Measurements from ENCODE around the gene TNNI2. TPM values are rescaled to one million over a fixed set of nuclear protein-coding genes. Genes with fewer than 3 reads are reported as not detected.

The TNNI2 gene
- total RNA-seq, 1 experiment from 2014 or later, result 0.46 TPM

- no peaks in the 10 kb centered on the region for H3K27me3 ChIP-seq (ENCODE audit: control insufficient read depth, insufficient read depth, low read length)
- H3K36me3 ChIP-seq (ENCODE audit: control insufficient read depth, insufficient read depth, low read length), result no peaks in the 10 kb centered on the region
- in situ Hi-C loops (cut with HindIII; ENCODE audit: low pct_unique_long_range_greater_than_20kb, low sequenced_read_pairs) (no loop called here), intact Hi-C loops (cut with micrococcal nuclease; ENCODE audit: unreplicated experiment) (no loop called here)
- H3K27ac ChIP-seq (ENCODE audit: low read length), result no peak overlapping the region
- ATAC-seq (no peak), DNase-seq (ENCODE audit: low read depth, low spot score) (no peak)
- H3K4me3 ChIP-seq (ENCODE audit: low read depth in 2 of 2, low read length in 2 of 2), result no peak overlapping the region
- BruUV-seq (replicated peaks), result no TSS peak
- ChIA-PET CTCF (interaction anchor here (0.6 kb wide), 2 partner anchors 91 to 177 kb away, joined by 4 read pairs; no protein-coding TSS in a partner anchor), POLR2A (no interaction called here)
- H3K4me1 ChIP-seq (ENCODE audit: control insufficient read depth, insufficient read depth, low read length), result no peaks in the 10 kb centered on the region; the same call in 1 of the 2 replicates
- TF ChIP-seq TCF7L2 (IDR thresholded peaks at IDR 0.05; ENCODE audit: low read depth, low read length) (no peak), SIN3A (IDR thresholded peaks at IDR 0.05; ENCODE audit: borderline replicate concordance, insufficient read depth, low read depth, low read length) (no peak), CTCF (IDR thresholded peaks at IDR 0.05) (no peak), POLR2AphosphoS5 (IDR thresholded peaks at IDR 0.05; ENCODE audit: low read depth, low read length) (no peak), REST (IDR thresholded peaks at IDR 0.05; ENCODE audit: insufficient read depth in 1 of 2, low read depth in 2 of 2, low read length in 1 of 2) (no peak)
- no peaks in the 10 kb centered on the region for H3K9me3 ChIP-seq (ENCODE audit: control insufficient read depth, insufficient read depth, low read depth, low read length)
Measured at GRCh38 chr11:1792461-1792860, 46.3 kb upstream of the TNNI2 start.

GRCh38 chr11:1793081-1793480 lies 45.7 kb upstream of the TNNI2 start:
- in situ Hi-C loops (cut with HindIII; ENCODE audit: low pct_unique_long_range_greater_than_20kb, low sequenced_read_pairs) (no loop called here), intact Hi-C loops (cut with micrococcal nuclease; ENCODE audit: unreplicated experiment) (no loop called here)
- Histone ChIP-seq H3K36me3 (ENCODE audit: control insufficient read depth, insufficient read depth, low read length) (no peaks in the 10 kb centered on the region), H3K27me3 (ENCODE audit: control insufficient read depth, insufficient read depth, low read length) (no peaks in the 10 kb centered on the region), H3K4me1 (ENCODE audit: control insufficient read depth, insufficient read depth, low read length) (no peaks in the 10 kb centered on the region; the same call in 1 of the 2 replicates), H3K27ac (ENCODE audit: low read length) (no peak overlapping the region), H3K4me3 (ENCODE audit: low read depth in 2 of 2, low read length in 2 of 2) (no peak overlapping the region), H3K9me3 (ENCODE audit: control insufficient read depth, insufficient read depth, low read depth, low read length) (no peaks in the 10 kb centered on the region)
- ATAC-seq, result no peak
- TF ChIP-seq REST (IDR thresholded peaks at IDR 0.05; ENCODE audit: insufficient read depth in 1 of 2, low read depth in 2 of 2, low read length in 1 of 2) (no peak), TCF7L2 (IDR thresholded peaks at IDR 0.05; ENCODE audit: low read depth, low read length) (no peak), SIN3A (IDR thresholded peaks at IDR 0.05; ENCODE audit: borderline replicate concordance, insufficient read depth, low read depth, low read length) (no peak), POLR2AphosphoS5 (IDR thresholded peaks at IDR 0.05; ENCODE audit: low read depth, low read length) (no peak), CTCF (IDR thresholded peaks at IDR 0.05) (no peak)
- POLR2A ChIA-PET, result no interaction called here
- CTCF ChIA-PET, result interaction anchor here (0.7 kb wide), 3 partner anchors 8 to 768 kb away, joined by 3 to 4 read pairs (median 3); no protein-coding TSS in a partner anchor
- no TSS peak for BruUV-seq (replicated peaks)
- DNase-seq (ENCODE audit: low read depth, low spot score), result no peak
